SIG-M5 treated with dmso at 0.1 percent for 504 hours (cell line): ENCODE measurements around the gene EBF3.

Source experiments
- DNase-seq: peaks from one replicate; lab custom pipeline; 2025; ENCODE audit not compliant: unreplicated experiment; lab: John Stamatoyannopoulos, UW

The EBF3 gene

GRCh38 chr10:129841071-129841470, 123.0 kb downstream of the EBF3 start:
- DNase-seq, result no peak

GRCh38 chr10:129840196-129840590, 123.9 kb downstream of the EBF3 start:
- no peak for DNase-seq

- DNase-seq, result no peak
Measured at GRCh38 chr10:129839285-129840195, 124.5 kb downstream of the EBF3 start.

- no peak for DNase-seq
Measured at GRCh38 chr10:129838794-129839193, 125.3 kb downstream of the EBF3 start.

GRCh38 chr10:129837909-129838582, 126.0 kb downstream of the EBF3 start:
- DNase-seq, result no peak

GRCh38 chr10:129836253-129836652, 127.8 kb downstream of the EBF3 start:
- no peak for DNase-seq

GRCh38 chr10:129833994-129834739, 129.9 kb downstream of the EBF3 start:
- DNase-seq, result no peak

GRCh38 chr10:129833468-129833950, 130.6 kb downstream of the EBF3 start:
- no peak for DNase-seq

GRCh38 chr10:129832573-129833467, 131.3 kb downstream of the EBF3 start:
- DNase-seq, result no peak

GRCh38 chr10:129831150-129831549, 132.9 kb downstream of the EBF3 start:
- DNase-seq, result no peak

GRCh38 chr10:129825826-129826225, 138.2 kb downstream of the EBF3 start:
- DNase-seq, result no peak

- no peak for DNase-seq
Measured at GRCh38 chr10:129825221-129825620, 138.9 kb downstream of the EBF3 start.

- no peak for DNase-seq
Measured at GRCh38 chr10:129820451-129820850, 143.6 kb downstream of the EBF3 start.

GRCh38 chr10:129816656-129817045, 147.4 kb downstream of the EBF3 start:
- no peak for DNase-seq

GRCh38 chr10:129815898-129816655, 148.0 kb downstream of the EBF3 start:
- no peak for DNase-seq

GRCh38 chr10:129814681-129815646, 149.1 kb downstream of the EBF3 start:
- DNase-seq, result no peak

- no peak for DNase-seq
Measured at GRCh38 chr10:129812398-129812797, 151.7 kb downstream of the EBF3 start.

- no peak for DNase-seq
Measured at GRCh38 chr10:129811208-129811607, 152.9 kb downstream of the EBF3 start.

GRCh38 chr10:129809841-129810240, 154.2 kb downstream of the EBF3 start:
- DNase-seq, result no peak
